Endothelial cell of umbilical vein (primary cell): ENCODE results near the gene FAM53B. TPM values are rescaled to one million over a fixed set of nuclear protein-coding genes. Genes with fewer than 3 reads are reported as not detected.

Experiments used
- BruUV-seq: library from RNA; stranded (reverse); fragments of 400-500 nt; replicated peaks from 2 replicates; lab custom pipeline; 2021; lab: Mats Ljungman, UMichigan
- CTCF ChIA-PET: fragments of 300-600, 350-600 bp; sonication (Branson Sonifier 250); formaldehyde crosslinking; loops from one replicate; lab custom pipeline; 2021; ENCODE audit warnings: antibody characterized with exemption, inconsistent platforms; lab: Charles Lee
- POLR2A ChIA-PET: fragments of 300-600, 350-600 bp; sonication (Branson Sonifier 250); formaldehyde crosslinking; loops from one replicate; lab custom pipeline; 2021; ENCODE audit warnings: antibody characterized with exemption, inconsistent platforms; lab: Charles Lee
- DNase-seq: peaks from one replicate; pipeline ENCODE4 v3.0.0-alpha.2; 2011; ENCODE audit warnings: low read depth, low spot score
- FAIRE-seq: peaks from 2 replicates; lab custom pipeline; 2011; peaks lifted over from hg19 to GRCh38; lab: Jason Lieb, UNC
- H2AFZ ChIP-seq: 2 replicates; pipeline ENCODE4 v1.6.0; 2012; ENCODE audit warnings: low read depth, low read length, control low read depth, inconsistent platforms
- H3K27ac ChIP-seq: 2 replicates; pipeline ENCODE4 v1.5.1; 2011; ENCODE audit warnings: low read depth, mild to moderate bottlenecking, control low read depth, low read length, moderate library complexity; ENCODE audit not compliant: insufficient read depth
- H3K27me3 ChIP-seq, 2 experiments: 2 replicates each; pipeline versions ENCODE4 v1.6.0 to v1.6.1; 2011; ENCODE audit warnings: low read length in 2 of 2, mixed read lengths in 1 of 2; ENCODE audit not compliant: control insufficient read depth in 2 of 2, insufficient read depth in 2 of 2
- H3K36me3 ChIP-seq, 2 experiments: 2 replicates in 1 of 2; 3 replicates in 1 of 2; pipeline ENCODE4 v1.5.1; 2011; ENCODE audit warnings: low read length in 2 of 2, mild to moderate bottlenecking in 1 of 2, moderate library complexity in 1 of 2; ENCODE audit not compliant: control insufficient read depth in 2 of 2, insufficient read depth in 2 of 2; ENCODE audit errors: extremely low read depth in 1 of 2
- H3K4me1 ChIP-seq: 3 replicates; pipeline ENCODE4 v1.5.1; 2011; ENCODE audit warnings: mild to moderate bottlenecking, low read length; ENCODE audit not compliant: control insufficient read depth, insufficient read depth; ENCODE audit errors: extremely low read depth
- H3K4me2 ChIP-seq: 2 replicates; pipeline ENCODE4 v1.6.1; 2011; ENCODE audit warnings: low read length, control low read depth, mixed read lengths; ENCODE audit not compliant: insufficient read depth
- H3K4me3 ChIP-seq, 3 experiments: fragments of 200-600 bp in 1 of 3; sonication (generic), shearing (Covaris generic) in 1 of 3; replicated peaks in 1 of 3; 2 replicates each; pipeline ENCODE4 v1.5.1; 2011 to 2016; ENCODE audit warnings: control low read depth in 3 of 3, low read length in 3 of 3, mild to moderate bottlenecking in 2 of 3, inconsistent platforms in 1 of 3, low read depth in 1 of 3, moderate library complexity in 1 of 3; ENCODE audit not compliant: insufficient read depth in 1 of 3
- H3K79me2 ChIP-seq: 2 replicates; pipeline ENCODE4 v1.6.0; 2012; ENCODE audit warnings: low read length, inconsistent platforms; ENCODE audit not compliant: control insufficient read depth, insufficient read depth
- H3K9ac ChIP-seq: replicated peaks from 2 replicates; pipeline ENCODE3; 2011; ENCODE audit warnings: low read length, control low read depth; ENCODE audit not compliant: insufficient read depth; ENCODE audit errors: extremely low read depth
- H3K9me1 ChIP-seq: replicated peaks from 3 replicates; pipeline ENCODE4 v1.6.0; 2011; ENCODE audit warnings: mild to moderate bottlenecking, low read length; ENCODE audit not compliant: control insufficient read depth, insufficient read depth; ENCODE audit errors: extremely low read depth
- H3K9me3 ChIP-seq: replicated peaks from 2 replicates; pipeline ENCODE4 v1.5.1; 2012; ENCODE audit warnings: low read length, inconsistent platforms; ENCODE audit not compliant: control insufficient read depth, insufficient read depth
- H4K20me1 ChIP-seq: replicated peaks from 2 replicates; pipeline ENCODE3; 2011; ENCODE audit warnings: mild to moderate bottlenecking, low read length; ENCODE audit not compliant: control insufficient read depth, insufficient read depth; ENCODE audit errors: extremely low read depth
- EZH2 ChIP-seq: IDR thresholded peaks from 2 replicates; pipeline ENCODE4 v1.6.1; 2012; ENCODE audit warnings: borderline replicate concordance, low read depth, mild to moderate bottlenecking, moderate library complexity, low read length, inconsistent platforms; ENCODE audit not compliant: severe bottlenecking
- FOS ChIP-seq: IDR thresholded peaks from 2 replicates; pipeline ENCODE4 v1.6.1; 2011; ENCODE audit warnings: mild to moderate bottlenecking, low read length, moderate library complexity, borderline replicate concordance; ENCODE audit not compliant: insufficient read depth
- GATA2 ChIP-seq: IDR thresholded peaks from 2 replicates; pipeline ENCODE4 v1.7.0; 2011; ENCODE audit warnings: low read depth, mild to moderate bottlenecking, moderate library complexity, mixed read lengths, low read length; ENCODE audit not compliant: insufficient read length, insufficient read depth
- JUN ChIP-seq: IDR thresholded peaks from 2 replicates; pipeline ENCODE4 v1.6.1; 2011; ENCODE audit warnings: borderline replicate concordance, low read depth; ENCODE audit not compliant: insufficient read length, insufficient read depth
- MYC ChIP-seq: IDR thresholded peaks from one replicate; pipeline ENCODE4 v1.6.1; 2011; ENCODE audit warnings: mild to moderate bottlenecking, low read depth, low read length
- dilution Hi-C: fragments of 300-500 bp; cut with MboI; formaldehyde crosslinking; loops from one replicate; pipeline ENCODE4 v1.15.0; 2019; ENCODE audit warnings: low sequenced_read_pairs; ENCODE audit not compliant: extremely low pct_ligation_motif_present
- intact Hi-C: fragments of 100-400 bp; cut with micrococcal nuclease; formaldehyde crosslinking; loops from one replicate; pipeline ENCODE4 v1.10.0; 2022
- polyA plus RNA-seq, 4 experiments: library from polyadenylated mRNA; depleted of rRNA in 3 of 4; stranded (reverse) in 3 of 4; unstranded in 1 of 4; fragments of >200 nt; gene quantifications; 2 replicates each; pipeline versions ENCODE4 v1.2.1 to v1.2.3, GENCODE V29; 2011 to 2012; ENCODE audit warnings: missing spikeins in 1 of 4
- total RNA-seq: library from RNA; stranded (reverse); gene quantifications from 2 replicates; pipeline ENCODE4 v1.2.3, GENCODE V29; 2021
- TF ChIP-seq, protein P1 (sequence below): IDR thresholded peaks from 2 replicates; pipeline ENCODE4 v1.6.1; 2011; ENCODE audit not compliant: insufficient read depth, insufficient read length
- TF ChIP-seq, protein P2 (sequence below), 2 donors: IDR thresholded peaks; 1 replicate in 1 of 2; 2 replicates in 1 of 2; pipeline ENCODE4 v1.5.1; 2011; ENCODE audit warnings: low read length in 2 of 2, mild to moderate bottlenecking in 2 of 2, moderate library complexity in 2 of 2, control low read depth in 1 of 2, inconsistent platforms in 1 of 2, low read depth in 1 of 2; ENCODE audit not compliant: insufficient read depth in 1 of 2; ENCODE audit errors: extremely low read depth in 1 of 2

FAM53B gene
- total and polyA plus RNA-seq, 2 donors (not counting 3 experiments of a cell fraction or from before 2014, with no cell fraction given), result 8.5 to 21.1 TPM

DNA sequence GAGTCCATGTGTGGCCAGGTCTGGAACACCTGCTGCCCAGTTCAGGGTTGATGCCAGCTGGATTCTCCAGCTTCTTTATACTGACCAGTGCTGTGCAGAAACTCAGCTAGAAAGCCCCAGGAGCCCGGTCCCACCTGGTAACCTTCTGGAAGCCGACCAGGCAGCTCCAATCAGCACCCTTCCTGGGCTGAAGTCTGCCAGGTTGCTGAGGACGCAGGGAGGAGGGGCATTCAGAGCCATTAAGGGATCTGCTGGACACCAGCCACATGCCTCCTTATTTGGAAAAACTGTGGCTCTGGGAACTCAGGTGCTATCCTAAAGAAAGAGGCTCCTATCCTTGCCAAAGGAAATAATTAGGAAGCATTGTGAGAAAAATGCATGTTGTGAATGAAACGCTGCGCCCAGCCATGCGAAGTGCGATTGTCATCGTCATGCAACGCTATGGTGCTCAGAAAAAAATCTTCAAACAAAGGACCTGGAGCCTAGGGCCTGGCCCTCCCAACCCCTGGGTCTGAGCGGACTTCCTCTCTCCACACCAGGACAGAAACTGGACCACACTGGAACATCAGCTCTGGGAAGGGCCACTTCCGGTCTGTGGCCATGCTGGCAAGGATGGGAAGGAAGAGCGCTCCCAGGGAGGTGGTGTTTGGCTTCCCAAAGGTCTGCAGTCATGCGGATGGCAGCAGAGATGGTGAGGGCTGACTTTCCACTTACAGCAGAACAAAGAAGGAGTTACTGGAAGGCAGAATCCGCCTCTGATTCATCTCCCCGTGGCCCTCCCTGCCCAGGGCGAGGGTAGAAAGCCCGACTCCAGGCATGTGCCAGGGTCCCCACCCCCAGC is 90.1 kb downstream of the FAM53B start:
- Histone ChIP-seq H2AFZ (no peak overlapping the region), H3K27me3 (no peaks in the 10 kb centered on the region), H3K9ac (no peak overlapping the region), H3K4me1 (peaks cover 3% of the 10 kb centered on the region), H4K20me1 (no peaks in the 10 kb centered on the region), H3K9me3 (no peaks in the 10 kb centered on the region), H3K4me3 (no peak overlapping the region), H3K9me1 (no peaks in the 10 kb centered on the region), H3K4me2 (no peak overlapping the region), H3K36me3 (no peaks in the 10 kb centered on the region), H3K27ac (no peak overlapping the region), H3K79me2 (no peaks in the 10 kb centered on the region)
- dilution Hi-C loops (no loop called here), intact Hi-C loops (no loop called here)
- ChIA-PET CTCF (no interaction called here), POLR2A (no interaction called here)
- BruUV-seq, result no TSS peak
- FAIRE-seq, result no peak
- DNase-seq, result no peak
- TF ChIP-seq GATA2 (no peak), EZH2 (no peak), JUN (no peak), FOS (no peak)
- TF ChIP-seq, protein P1, sequence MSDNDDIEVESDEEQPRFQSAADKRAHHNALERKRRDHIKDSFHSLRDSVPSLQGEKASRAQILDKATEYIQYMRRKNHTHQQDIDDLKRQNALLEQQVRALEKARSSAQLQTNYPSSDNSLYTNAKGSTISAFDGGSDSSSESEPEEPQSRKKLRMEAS, result no peak

DNA sequence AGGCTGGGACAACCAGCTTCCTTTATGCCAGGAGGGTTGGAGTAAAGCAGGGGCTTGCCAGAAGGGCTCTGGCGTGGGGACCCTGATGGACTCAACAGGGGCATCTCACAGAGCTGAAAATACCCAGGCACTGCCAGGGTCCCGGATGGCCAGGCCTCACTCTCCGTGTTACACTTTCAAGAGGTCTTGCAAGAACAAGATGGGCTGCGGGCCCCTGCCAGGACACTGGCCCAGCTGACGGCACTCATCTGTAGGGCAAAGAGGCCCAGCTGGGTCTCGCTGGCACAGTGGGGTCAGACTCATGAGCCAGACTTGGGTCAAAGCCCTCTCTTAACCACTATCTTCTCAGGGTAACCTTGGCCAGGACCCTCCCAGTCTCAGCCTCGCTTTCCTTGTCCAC is 90.9 kb downstream of the FAM53B start:
- no peaks in the 10 kb centered on the region for H3K79me2 ChIP-seq
- CTCF ChIA-PET, result interaction anchor here (1.3 kb wide), 1 partner anchor 18 kb away, joined by 3 read pairs; no protein-coding TSS in a partner anchor
- H3K4me1 ChIP-seq, result peaks cover 9% of the 10 kb centered on the region
- no peaks in the 10 kb centered on the region for H4K20me1 ChIP-seq
- H3K27me3 ChIP-seq, result no peaks in the 10 kb centered on the region
- no peak for TF ChIP-seq GATA2
- TF ChIP-seq, protein P2, sequence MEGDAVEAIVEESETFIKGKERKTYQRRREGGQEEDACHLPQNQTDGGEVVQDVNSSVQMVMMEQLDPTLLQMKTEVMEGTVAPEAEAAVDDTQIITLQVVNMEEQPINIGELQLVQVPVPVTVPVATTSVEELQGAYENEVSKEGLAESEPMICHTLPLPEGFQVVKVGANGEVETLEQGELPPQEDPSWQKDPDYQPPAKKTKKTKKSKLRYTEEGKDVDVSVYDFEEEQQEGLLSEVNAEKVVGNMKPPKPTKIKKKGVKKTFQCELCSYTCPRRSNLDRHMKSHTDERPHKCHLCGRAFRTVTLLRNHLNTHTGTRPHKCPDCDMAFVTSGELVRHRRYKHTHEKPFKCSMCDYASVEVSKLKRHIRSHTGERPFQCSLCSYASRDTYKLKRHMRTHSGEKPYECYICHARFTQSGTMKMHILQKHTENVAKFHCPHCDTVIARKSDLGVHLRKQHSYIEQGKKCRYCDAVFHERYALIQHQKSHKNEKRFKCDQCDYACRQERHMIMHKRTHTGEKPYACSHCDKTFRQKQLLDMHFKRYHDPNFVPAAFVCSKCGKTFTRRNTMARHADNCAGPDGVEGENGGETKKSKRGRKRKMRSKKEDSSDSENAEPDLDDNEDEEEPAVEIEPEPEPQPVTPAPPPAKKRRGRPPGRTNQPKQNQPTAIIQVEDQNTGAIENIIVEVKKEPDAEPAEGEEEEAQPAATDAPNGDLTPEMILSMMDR (IDR thresholded peaks at IDR 0.05; ENCODE audit: extremely low read depth in 1 of 2, insufficient read depth in 1 of 2, low read depth in 1 of 2, low read length in 2 of 2), result no peak
- TF ChIP-seq MYC, result no peak
- no peak for TF ChIP-seq EZH2
- no peak overlapping the region for H3K27ac ChIP-seq
- no peaks in the 10 kb centered on the region for H3K36me3 ChIP-seq
- H3K9ac ChIP-seq, result no peak overlapping the region
- H3K4me3 ChIP-seq, result no peak overlapping the region
- intact Hi-C loops, result no loop called here
- dilution Hi-C loops, result no loop called here
- FAIRE-seq (no peak), DNase-seq (no peak)
- H2AFZ ChIP-seq, result no peak overlapping the region
- no peaks in the 10 kb centered on the region for H3K9me1 ChIP-seq
- H3K4me2 ChIP-seq, result no peak overlapping the region
- no peaks in the 10 kb centered on the region for H3K9me3 ChIP-seq
- POLR2A ChIA-PET, result no interaction called here
- no TSS peak for BruUV-seq
